Activated T-cell treated with anti-CD3 and anti-CD28 coated beads, Interleukin-2, amount 50 U/mL, for 24 hours (primary cell): Measurements from ENCODE around the gene TACSTD2.
A peak's percentile ranks its signal among the peaks of the same experiment; 100 is the strongest.

Source experiments
- DNase-seq: peaks from one replicate; pipeline ENCODE4 v3.0.0-alpha.2; 2020
- H3K27ac Mint-ChIP-seq: 2 replicates; pipeline ENCODE4 v1.8.0; 2020; ENCODE audit warnings: mild to moderate bottlenecking, mixed read lengths
- H3K27me3 Mint-ChIP-seq: 2 replicates; pipeline ENCODE4 v1.8.0; 2020; ENCODE audit warnings: mixed read lengths
- H3K36me3 Mint-ChIP-seq: 2 replicates; pipeline ENCODE4 v1.8.0; 2020; ENCODE audit warnings: low read depth, mixed read lengths
- H3K4me1 Mint-ChIP-seq: 2 replicates; pipeline ENCODE4 v1.8.0; 2020; ENCODE audit warnings: low read depth, mixed read lengths
- H3K4me3 Mint-ChIP-seq: 2 replicates; pipeline ENCODE4 v1.8.0; 2020; ENCODE audit warnings: mild to moderate bottlenecking, moderate library complexity, mixed read lengths
- H3K9me3 Mint-ChIP-seq: 2 replicates; pipeline ENCODE4 v1.8.0; 2020; ENCODE audit warnings: mixed read lengths

Gene TACSTD2

DNA sequence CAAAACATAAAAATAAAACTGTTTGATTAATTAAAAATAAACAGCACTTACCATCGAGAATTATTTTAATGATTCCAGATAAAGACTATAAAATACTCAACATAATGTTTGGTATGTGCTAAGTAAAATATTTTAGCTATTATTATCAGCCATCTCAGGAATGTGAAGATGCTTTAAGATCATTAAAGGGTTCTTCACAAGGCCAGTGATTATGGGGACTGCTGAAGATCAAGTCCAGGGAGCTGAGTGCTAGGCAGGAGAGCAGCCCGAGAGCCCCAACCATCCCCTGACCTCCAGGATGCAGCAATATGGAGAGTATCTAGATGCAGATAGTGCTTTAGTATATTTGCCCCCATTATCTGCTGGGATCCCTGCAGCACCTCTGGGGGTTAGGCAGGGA, 4.6 kb upstream of the TACSTD2 start:
- H3K9me3 Mint-ChIP-seq, result no peaks in the 10 kb centered on the region
- H3K27ac Mint-ChIP-seq, result no peak overlapping the region
- H3K4me3 Mint-ChIP-seq, result no peak overlapping the region
- H3K4me1 Mint-ChIP-seq, result peaks cover 33% of the 10 kb centered on the region
- H3K27me3 Mint-ChIP-seq, result peaks cover 76% of the 10 kb centered on the region
- DNase-seq, result no peak
- H3K36me3 Mint-ChIP-seq, result no peaks in the 10 kb centered on the region

DNA sequence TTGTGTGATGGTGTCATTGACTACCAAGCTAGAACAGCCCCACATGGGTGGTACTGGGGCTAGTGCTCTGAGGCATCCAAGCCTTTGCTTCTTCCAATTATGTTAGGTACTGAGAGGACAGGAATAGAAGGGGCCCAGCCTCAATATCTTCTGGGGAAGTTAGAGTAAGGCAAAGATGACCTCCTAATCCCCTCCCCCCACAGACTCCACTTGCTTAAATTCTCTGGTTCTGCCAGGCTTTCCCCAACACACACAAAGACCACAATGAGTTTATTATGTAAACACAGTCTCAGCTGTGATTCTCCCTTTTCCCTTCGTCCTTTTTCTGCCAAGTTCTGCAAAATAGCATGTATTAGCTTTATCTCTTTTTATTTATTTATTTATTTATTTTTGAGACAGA, 3.1 kb upstream of the TACSTD2 start:
- peaks cover 41% of the 10 kb centered on the region for H3K4me1 Mint-ChIP-seq

DNA sequence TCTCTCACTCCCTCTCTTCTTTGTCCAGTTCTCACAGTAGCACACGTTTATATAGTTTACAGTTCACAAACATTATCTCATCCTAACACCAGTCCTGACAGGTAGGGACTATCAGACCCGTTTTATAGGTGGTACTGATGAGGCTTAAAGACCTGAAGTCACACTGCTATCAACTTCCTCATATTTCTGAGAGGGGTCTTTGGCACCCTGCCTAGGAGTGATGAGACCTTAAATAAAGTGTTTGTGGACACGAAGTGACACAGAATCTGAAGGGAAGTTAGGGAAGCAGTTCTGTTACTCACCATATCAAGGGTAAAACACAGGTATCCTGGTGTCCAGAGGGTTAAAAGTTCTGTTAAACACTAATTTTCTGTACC, 590 bp upstream of the TACSTD2 start:
- peaks cover 81% of the 10 kb centered on the region for H3K27me3 Mint-ChIP-seq
- H3K9me3 Mint-ChIP-seq, result no peaks in the 10 kb centered on the region
- H3K36me3 Mint-ChIP-seq, result no peaks in the 10 kb centered on the region
- H3K27ac Mint-ChIP-seq, result no peak overlapping the region
- H3K4me3 Mint-ChIP-seq, result peak overlapping the region; percentile 38
- peaks cover 41% of the 10 kb centered on the region for H3K4me1 Mint-ChIP-seq
- no peak for DNase-seq

More for the DNA sequence above, 3.1 kb upstream of the TACSTD2 start:
- DNase-seq, result no peak
- no peak overlapping the region for H3K4me3 Mint-ChIP-seq
- peaks cover 76% of the 10 kb centered on the region for H3K27me3 Mint-ChIP-seq
- H3K27ac Mint-ChIP-seq, result no peak overlapping the region
- no peaks in the 10 kb centered on the region for H3K9me3 Mint-ChIP-seq
- no peaks in the 10 kb centered on the region for H3K36me3 Mint-ChIP-seq

DNA sequence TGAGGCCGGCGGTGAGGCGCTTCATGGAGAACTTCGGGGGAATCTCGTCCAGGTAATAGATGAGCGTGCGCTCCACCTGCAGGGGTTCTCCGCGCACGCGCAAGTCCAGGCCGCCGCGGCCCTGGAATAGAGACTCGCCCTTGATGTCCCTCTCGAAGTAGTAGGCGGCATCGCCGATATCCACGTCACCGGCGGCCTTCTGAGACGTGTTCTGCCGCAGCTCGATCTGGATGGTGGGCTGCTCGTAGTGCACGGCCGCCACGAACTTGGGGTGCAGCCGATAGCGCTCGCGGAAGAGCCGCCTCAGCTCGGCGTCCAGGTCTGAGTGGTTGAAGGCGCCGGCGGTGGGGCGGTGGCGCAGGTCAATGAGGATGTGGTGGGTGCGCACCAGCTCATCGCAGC, 726 bp downstream of the TACSTD2 start:
- Mint-ChIP-seq H3K4me3 (peak overlapping the region; percentile 74), H3K27ac (peak overlapping the region; percentile 11)

DNA sequence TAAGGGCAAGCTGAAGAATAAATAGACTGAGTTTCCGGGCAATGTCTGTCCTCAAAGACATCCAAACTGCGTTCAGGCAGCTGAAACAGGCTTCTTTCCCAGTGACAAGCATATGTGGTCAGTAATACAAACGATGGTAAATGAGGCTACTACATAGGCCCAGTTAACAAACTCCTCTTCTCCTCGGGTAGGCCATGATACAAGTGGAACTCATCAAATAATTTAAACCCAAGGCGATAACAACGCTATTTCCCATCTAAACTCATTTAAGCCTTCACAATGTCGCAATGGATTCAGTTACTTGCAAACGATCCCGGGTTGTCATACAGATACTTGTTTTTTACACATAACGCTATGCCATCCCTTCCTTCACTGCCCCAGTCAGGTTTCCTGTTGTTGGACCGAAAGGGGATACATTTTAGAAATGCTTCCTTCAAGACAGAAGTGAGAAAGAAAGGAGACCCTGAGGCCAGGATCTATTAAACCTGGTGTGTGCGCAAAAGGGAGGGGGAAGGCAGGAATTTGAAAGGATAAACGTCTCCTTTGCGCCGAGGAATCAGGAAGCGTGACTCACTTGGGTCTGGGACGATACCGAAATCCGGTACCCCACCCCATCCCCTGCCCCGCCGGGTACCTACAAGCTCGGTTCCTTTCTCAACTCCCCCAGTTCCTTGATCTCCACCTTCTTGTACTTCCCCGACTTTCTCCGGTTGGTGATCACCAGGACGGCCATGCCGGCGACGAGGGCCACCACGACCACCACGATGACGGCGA, 1.3 kb downstream of the TACSTD2 start:
- Mint-ChIP-seq H3K4me1 (peaks cover 44% of the 10 kb centered on the region), H3K9me3 (no peaks in the 10 kb centered on the region), H3K4me3 (peak overlapping the region; percentile 74), H3K27ac (no peak overlapping the region), H3K27me3 (peaks cover 89% of the 10 kb centered on the region), H3K36me3 (no peaks in the 10 kb centered on the region)
- DNase-seq, result no peak

More for the DNA sequence above, 726 bp downstream of the TACSTD2 start:
- Mint-ChIP-seq H3K9me3 (no peaks in the 10 kb centered on the region), H3K36me3 (no peaks in the 10 kb centered on the region), H3K4me1 (peaks cover 44% of the 10 kb centered on the region), H3K27me3 (peaks cover 89% of the 10 kb centered on the region)
- DNase-seq, result peak; percentile 46

DNA sequence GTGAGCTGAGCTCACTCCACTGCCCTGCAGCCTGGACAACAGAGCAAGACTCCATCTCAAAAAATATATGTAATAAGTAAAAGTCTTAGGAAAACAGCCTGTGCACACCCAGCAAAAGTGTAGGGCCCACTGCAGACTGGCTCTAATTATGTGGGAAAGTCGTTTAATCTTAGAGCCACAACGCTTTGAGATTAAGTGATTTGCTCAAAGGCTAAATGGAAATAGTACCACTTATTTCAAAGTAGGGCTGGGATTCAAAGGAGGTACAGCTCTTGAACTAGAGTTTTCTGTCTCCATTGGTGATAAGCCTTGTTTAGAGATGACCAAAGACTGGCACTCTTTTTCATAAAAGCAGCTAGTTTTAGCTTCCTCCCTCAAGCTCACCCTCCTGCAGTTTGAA, 2.2 kb downstream of the TACSTD2 start:
- Mint-ChIP-seq H3K4me3 (no peak overlapping the region), H3K27ac (no peak overlapping the region), H3K36me3 (no peaks in the 10 kb centered on the region)

DNA sequence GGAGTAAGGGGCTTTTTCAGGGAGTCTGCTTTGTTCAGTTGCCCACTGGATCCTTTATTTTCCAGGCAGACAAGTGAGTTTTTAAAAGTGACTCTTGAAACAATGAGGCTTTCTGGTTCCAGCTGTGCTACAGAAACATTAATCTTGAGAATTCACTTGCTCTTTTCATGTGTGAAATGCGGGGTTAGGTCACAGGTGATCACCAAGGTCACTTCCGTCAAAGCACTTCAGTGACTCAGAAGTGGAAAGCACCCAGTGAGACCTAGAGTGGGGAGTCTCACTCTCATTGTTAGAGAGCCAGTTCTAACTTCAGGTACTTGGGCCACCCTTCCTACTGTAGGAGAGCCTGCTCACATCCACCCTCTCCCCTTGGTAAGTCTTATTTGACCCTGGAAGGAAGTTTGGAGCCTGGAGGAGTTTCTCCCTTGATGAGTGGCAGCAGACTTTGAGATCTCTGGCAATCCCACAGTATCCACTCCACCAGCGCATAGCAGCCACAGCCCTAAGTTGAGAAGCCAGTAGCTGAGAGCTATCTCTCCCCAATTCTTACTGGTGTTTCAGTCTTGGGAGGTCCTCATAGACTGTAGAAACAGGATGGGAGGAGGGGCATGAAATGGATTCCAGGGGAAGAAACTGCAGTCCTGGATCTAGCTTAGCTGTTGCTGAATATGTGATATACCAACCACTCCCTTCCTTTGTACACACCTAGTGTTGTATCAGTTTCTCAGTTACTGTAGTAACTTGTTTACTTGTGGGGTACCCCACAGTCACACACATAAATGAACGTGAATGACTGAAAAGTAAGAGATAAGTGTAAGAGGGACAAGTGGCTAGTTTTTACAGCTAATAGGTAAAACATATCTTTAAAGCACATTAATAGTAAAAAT, 3.1 kb downstream of the TACSTD2 start:
- Mint-ChIP-seq H3K27ac (no peak overlapping the region), H3K27me3 (peaks cover 93% of the 10 kb centered on the region), H3K36me3 (no peaks in the 10 kb centered on the region), H3K9me3 (no peaks in the 10 kb centered on the region), H3K4me1 (peaks cover 44% of the 10 kb centered on the region), H3K4me3 (no peak overlapping the region)
- peak; percentile 41 for DNase-seq

More for the DNA sequence above, 2.2 kb downstream of the TACSTD2 start:
- Mint-ChIP-seq H3K4me1 (peaks cover 44% of the 10 kb centered on the region), H3K9me3 (no peaks in the 10 kb centered on the region), H3K27me3 (peaks cover 93% of the 10 kb centered on the region)
- DNase-seq, result no peak

DNA sequence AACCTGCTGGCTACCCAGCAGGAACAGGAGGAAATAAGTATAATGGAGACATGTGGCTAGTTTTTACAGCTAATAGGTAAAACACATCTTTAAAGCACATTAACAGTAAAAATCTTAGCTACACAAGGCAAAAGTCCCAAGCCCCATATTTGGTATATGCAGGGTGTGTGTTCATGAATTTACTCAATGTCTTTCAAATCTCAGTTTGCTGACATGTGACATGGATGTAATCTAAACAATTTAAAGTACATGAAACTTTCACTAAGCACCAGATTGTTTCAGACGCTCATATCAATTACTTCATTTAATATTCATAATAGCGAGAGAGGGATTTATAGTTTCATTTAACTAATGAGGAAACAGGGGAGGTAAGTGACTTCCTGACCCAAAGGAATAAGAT, 3.9 kb downstream of the TACSTD2 start:
- Mint-ChIP-seq H3K27me3 (peaks cover 93% of the 10 kb centered on the region), H3K36me3 (no peaks in the 10 kb centered on the region), H3K9me3 (no peaks in the 10 kb centered on the region), H3K4me3 (no peak overlapping the region), H3K4me1 (peaks cover 41% of the 10 kb centered on the region), H3K27ac (no peak overlapping the region)
- DNase-seq, result no peak

DNA sequence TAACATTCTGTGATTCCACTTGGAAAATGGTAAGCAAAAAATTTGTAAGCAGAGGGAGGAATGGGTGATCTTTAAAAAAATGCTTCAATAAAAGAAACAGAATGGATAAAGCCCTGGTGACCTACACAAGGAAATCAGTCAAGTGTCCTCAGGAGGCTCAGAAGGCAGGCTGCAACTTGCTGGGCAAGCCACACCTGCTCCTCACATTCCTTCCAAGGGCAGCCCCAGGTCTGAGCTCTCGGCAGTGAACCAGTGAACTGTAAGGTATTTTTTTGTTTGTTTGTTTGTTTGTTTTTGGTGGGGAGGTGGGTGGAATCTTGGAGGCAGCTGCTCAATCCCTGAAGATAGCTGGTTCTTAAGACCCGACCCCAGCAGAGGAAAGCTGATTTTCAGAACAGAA, 4.4 kb downstream of the TACSTD2 start:
- Mint-ChIP-seq H3K27ac (no peak overlapping the region), H3K36me3 (no peaks in the 10 kb centered on the region), H3K27me3 (peaks cover 90% of the 10 kb centered on the region), H3K4me1 (peaks cover 37% of the 10 kb centered on the region), H3K9me3 (no peaks in the 10 kb centered on the region), H3K4me3 (no peak overlapping the region)
- no peak for DNase-seq

DNA sequence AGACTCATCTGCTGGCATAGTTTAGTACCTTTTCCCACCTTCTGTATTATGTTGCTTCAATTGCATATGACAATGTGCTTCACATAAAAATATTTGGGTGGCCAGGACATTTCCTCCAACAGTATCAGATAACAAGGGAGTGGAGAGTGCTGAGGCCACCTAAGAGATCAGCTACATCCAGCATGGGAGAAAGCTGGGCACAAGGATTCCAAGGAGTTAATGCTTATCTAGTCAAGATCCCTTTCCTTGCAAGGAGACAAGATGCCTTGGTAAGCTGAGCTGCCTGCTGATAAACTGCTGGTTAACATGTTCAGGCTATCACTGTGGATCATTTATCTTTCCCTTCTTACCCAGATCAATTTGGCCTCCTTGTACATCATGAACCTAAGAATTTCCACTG, 5.4 kb downstream of the TACSTD2 start:
- DNase-seq, result no peak
- Mint-ChIP-seq H3K27me3 (peaks cover 90% of the 10 kb centered on the region), H3K36me3 (no peaks in the 10 kb centered on the region), H3K4me1 (peaks cover 30% of the 10 kb centered on the region), H3K9me3 (no peaks in the 10 kb centered on the region), H3K27ac (no peak overlapping the region), H3K4me3 (no peak overlapping the region)

DNA sequence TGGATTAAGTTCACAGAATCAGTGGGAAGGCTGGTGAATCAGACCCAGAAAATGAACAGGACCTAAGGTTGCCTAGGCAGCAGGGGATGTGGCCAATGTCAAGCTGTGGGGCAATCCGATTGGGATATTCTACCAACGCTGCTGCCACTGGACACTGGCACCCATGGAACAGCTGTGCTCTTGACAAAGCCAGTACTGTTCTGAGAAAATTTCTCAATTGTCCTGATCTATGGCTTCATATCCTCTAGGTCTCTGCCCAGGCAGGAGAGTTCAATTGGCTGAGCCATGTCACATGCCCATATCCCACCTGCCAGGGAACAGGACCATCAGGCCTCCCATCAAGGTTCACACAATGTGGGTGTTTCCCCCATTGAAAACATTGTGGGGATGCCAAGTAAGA, 6.2 kb downstream of the TACSTD2 start:
- no peak overlapping the region for H3K27ac Mint-ChIP-seq
- no peak for DNase-seq
- peaks cover 87% of the 10 kb centered on the region for H3K27me3 Mint-ChIP-seq
- H3K4me1 Mint-ChIP-seq, result peaks cover 23% of the 10 kb centered on the region
- no peaks in the 10 kb centered on the region for H3K9me3 Mint-ChIP-seq
- no peak overlapping the region for H3K4me3 Mint-ChIP-seq
- no peaks in the 10 kb centered on the region for H3K36me3 Mint-ChIP-seq

DNA sequence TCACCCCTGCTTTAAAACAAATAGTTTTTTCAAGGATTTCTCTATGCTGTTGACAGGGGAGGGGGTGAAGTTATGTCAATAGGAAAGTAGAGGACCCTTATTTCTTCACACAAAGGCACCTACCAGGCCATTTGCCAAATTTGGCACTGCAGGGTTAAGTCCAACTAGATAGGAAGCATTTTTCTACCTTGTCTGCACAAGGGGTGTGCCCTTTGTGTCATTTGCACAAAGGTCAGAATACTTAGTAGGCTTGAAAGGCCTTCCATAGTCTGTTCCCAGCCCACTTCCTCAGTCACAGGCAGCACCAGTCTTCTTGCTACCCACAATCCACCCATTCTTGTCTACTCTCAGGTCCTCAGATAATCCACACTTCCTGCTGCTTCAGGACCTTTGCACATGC, 7.0 kb downstream of the TACSTD2 start:
- H3K4me3 Mint-ChIP-seq, result no peak overlapping the region
- no peaks in the 10 kb centered on the region for H3K36me3 Mint-ChIP-seq
- peaks cover 84% of the 10 kb centered on the region for H3K27me3 Mint-ChIP-seq
- no peaks in the 10 kb centered on the region for H3K9me3 Mint-ChIP-seq
- H3K27ac Mint-ChIP-seq, result no peak overlapping the region
- H3K4me1 Mint-ChIP-seq, result peaks cover 19% of the 10 kb centered on the region
- no peak for DNase-seq

DNA sequence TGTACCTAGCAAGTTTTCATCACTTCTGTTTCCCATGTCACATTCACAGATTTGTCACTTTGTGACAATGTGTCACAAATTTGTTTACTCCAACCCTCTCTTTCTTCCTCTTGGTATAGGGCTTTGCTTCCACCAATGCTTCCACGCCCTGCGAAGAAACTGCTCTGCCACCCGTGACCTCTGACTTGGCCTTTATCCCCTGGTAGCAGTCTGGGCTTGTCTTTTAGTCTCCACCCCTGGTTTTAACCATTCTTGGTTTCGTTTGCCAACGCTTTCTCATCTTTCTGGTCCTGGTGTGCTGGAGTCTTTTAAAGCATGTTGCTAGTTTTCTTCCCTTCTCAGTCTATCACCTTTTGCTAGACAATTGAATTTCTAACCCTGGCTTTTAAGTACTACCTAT, 8.1 kb downstream of the TACSTD2 start:
- Mint-ChIP-seq H3K9me3 (no peaks in the 10 kb centered on the region), H3K4me3 (no peak overlapping the region), H3K36me3 (no peaks in the 10 kb centered on the region), H3K27me3 (peaks cover 81% of the 10 kb centered on the region), H3K27ac (no peak overlapping the region), H3K4me1 (peaks cover 15% of the 10 kb centered on the region)
- DNase-seq, result no peak

DNA sequence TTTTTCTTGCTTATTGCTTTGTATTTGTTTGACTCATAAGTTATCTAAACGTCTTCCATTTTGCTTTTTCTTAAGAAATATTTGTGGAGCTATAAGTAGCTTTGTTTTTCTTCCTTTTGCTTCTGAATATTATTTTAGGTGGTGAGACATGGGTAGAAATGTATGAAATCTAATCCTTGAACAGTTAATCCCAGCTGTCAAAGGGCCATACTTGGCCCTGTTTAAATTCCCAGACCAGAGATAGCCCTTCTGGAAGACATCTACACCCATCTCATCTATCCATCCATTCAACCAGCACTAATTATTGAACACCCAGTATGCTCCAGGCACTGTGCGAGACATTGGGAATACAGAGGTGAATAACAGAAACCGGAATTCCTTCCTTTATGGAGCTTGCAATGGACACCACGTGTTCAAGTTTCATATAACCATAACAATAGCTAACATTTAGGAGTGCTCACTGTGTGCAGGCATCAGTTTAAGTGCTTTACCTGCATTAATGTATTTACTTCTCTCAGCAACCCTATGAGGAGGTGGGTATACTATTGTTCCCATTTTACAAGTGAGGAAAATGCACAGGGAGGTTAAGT, 8.7 kb downstream of the TACSTD2 start:
- Mint-ChIP-seq H3K4me1 (peaks cover 9% of the 10 kb centered on the region), H3K27me3 (peaks cover 79% of the 10 kb centered on the region), H3K36me3 (no peaks in the 10 kb centered on the region), H3K4me3 (no peak overlapping the region), H3K9me3 (peaks cover 1% of the 10 kb centered on the region), H3K27ac (no peak overlapping the region)
- no peak for DNase-seq

DNA sequence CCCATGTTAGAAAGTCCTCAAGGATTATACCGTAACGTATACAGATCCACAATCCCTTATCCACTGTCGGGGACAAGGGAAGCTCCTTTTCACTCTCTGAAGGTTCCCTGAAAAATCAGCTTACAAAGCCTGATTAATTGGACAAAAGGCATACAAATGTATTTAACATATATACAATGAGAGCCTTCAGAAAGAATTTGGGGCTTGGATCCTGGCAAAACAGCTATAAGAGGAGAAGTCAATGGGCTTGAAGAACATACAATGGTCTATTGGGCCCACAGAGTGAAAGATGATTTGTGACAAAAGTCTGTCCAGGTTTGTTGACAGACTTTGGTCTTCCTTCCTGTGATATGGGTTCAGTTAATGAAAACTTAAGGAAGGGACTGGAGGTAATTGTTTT, 10.7 kb downstream of the TACSTD2 start:
- Mint-ChIP-seq H3K9me3 (peaks cover 2% of the 10 kb centered on the region), H3K4me3 (no peak overlapping the region), H3K36me3 (no peaks in the 10 kb centered on the region), H3K27me3 (peaks cover 76% of the 10 kb centered on the region), H3K27ac (no peak overlapping the region), H3K4me1 (no peaks in the 10 kb centered on the region)
- no peak for DNase-seq
